AG09309 (cell line): Measurements from ENCODE around the gene MEF2C.

Source experiments
- DNase-seq: peaks from one replicate; pipeline ENCODE4 v3.0.0-alpha.2; 2010; ENCODE audit warnings: low read depth
- H3K4me3 ChIP-seq: 2 replicates; pipeline ENCODE4 v1.5.1; 2011; ENCODE audit warnings: mild to moderate bottlenecking, low read depth, low read length, moderate library complexity; ENCODE audit not compliant: control insufficient read depth
- TF ChIP-seq, protein P1 (sequence below): IDR thresholded peaks from 2 replicates; pipeline ENCODE4 v1.5.1; 2011; ENCODE audit warnings: mild to moderate bottlenecking, low read depth, low read length, inconsistent platforms; ENCODE audit not compliant: insufficient read depth, control insufficient read depth; ENCODE audit errors: missing control alignments

Gene MEF2C

DNA sequence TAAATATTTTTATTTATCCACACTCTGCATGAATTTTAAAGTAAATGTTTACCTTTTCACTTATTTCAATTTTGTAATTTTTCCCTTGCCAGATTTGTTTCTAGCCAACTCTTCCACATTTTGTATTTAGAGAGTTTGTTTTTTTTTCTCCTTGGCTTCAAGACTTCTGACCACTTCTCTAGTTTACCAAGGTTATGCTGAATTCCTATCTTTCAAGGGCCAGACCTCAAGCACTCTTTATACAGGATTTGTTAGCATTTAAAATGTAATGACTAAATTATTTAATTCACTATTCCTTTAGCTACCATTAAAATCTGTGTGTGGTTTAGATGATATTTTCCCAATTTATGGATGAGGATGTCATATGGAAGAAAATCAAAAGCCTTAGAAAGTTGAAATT is 42.5 kb downstream of the MEF2C start:
- no peak for DNase-seq
- TF ChIP-seq, protein P1, sequence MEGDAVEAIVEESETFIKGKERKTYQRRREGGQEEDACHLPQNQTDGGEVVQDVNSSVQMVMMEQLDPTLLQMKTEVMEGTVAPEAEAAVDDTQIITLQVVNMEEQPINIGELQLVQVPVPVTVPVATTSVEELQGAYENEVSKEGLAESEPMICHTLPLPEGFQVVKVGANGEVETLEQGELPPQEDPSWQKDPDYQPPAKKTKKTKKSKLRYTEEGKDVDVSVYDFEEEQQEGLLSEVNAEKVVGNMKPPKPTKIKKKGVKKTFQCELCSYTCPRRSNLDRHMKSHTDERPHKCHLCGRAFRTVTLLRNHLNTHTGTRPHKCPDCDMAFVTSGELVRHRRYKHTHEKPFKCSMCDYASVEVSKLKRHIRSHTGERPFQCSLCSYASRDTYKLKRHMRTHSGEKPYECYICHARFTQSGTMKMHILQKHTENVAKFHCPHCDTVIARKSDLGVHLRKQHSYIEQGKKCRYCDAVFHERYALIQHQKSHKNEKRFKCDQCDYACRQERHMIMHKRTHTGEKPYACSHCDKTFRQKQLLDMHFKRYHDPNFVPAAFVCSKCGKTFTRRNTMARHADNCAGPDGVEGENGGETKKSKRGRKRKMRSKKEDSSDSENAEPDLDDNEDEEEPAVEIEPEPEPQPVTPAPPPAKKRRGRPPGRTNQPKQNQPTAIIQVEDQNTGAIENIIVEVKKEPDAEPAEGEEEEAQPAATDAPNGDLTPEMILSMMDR: no peak
- no peak overlapping the region for H3K4me3 ChIP-seq

- DNase-seq: no peak
- no peak overlapping the region for H3K4me3 ChIP-seq
- TF ChIP-seq, protein P1: no peak
These were observed 43.7 kb downstream of the MEF2C start for GRCh38 chr5:88839238-88839637.

DNA sequence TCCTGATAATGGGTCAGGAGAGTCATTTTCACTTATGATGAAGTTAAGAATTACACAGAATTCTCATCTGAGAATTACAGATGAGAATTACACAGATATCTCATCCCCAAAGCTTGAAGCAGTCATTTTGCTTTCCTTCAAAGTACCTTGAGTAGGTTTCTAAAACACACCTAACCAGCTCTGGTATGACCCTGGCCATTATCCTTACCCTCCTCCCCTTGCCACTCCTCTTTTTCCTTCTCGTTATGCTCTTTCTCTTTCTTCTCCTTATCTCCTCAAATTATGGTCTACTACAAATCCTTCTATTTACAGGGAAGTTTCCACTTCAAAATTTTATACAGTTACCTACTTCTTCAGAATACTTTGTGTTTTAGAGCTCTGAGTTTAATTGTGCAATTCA is 44.5 kb downstream of the MEF2C start:
- TF ChIP-seq, protein P1: no peak
- DNase-seq: no peak

DNA sequence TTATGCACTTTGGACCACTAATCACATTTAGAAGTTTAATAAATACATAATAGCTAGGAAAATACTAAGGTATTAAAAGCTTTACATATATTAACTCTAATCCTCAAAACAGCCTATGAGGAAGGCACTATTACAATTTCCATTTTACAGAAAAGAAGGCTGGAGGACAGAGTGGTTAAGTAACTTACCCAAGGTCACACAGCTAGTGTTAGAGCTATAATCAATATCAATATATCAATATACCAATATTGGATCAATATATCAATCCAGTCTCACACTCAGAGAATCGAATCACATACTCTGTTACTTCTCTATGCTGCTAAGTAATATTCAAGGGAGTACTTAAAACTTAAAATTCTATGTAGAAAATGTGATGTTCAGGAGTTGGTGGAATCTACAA is 45.2 kb downstream of the MEF2C start:
- no peak for DNase-seq
- TF ChIP-seq, protein P1: no peak
- no peak overlapping the region for H3K4me3 ChIP-seq

More for the DNA sequence above, 44.5 kb downstream of the MEF2C start:
- H3K4me3 ChIP-seq: no peak overlapping the region

GRCh38 chr5:88837222-88837621 is 45.8 kb downstream of the MEF2C start:
- TF ChIP-seq, protein P1: no peak
- no peak for DNase-seq
- H3K4me3 ChIP-seq: no peak overlapping the region

GRCh38 chr5:88836195-88836838 is 46.7 kb downstream of the MEF2C start:
- no peak for DNase-seq
- H3K4me3 ChIP-seq: no peak overlapping the region
- TF ChIP-seq, protein P1: no peak
